SK-N-DZ (cell line): ENCODE results near the gene PTPN4.
"Not testable (repeated sequence)": the region's sequence is repeated elsewhere in the genome, so short reads cannot be mapped to it uniquely, and the experiment has no call there.

ENCODE experiments used
- DNase-seq: peaks from one replicate; pipeline ENCODE4 v3.0.0-alpha.2; 2015; ENCODE audit warnings: low spot score

PTPN4 gene

GRCh38 chr2:120014226-120014980 lies 254.7 kb downstream of the PTPN4 start:
- no peak for DNase-seq

- DNase-seq, result no peak
These were observed 257.1 kb downstream of the PTPN4 start for GRCh38 chr2:120016800-120017199.

- DNase-seq, result no peak
These were observed 257.5 kb downstream of the PTPN4 start for GRCh38 chr2:120017201-120017600.

GRCh38 chr2:120018549-120018948 lies 258.8 kb downstream of the PTPN4 start:
- no peak for DNase-seq

GRCh38 chr2:120020554-120020953 lies 260.8 kb downstream of the PTPN4 start:
- DNase-seq, result no peak

GRCh38 chr2:120022505-120022904 lies 262.8 kb downstream of the PTPN4 start:
- DNase-seq, result not testable (repeated sequence)

GRCh38 chr2:120026890-120027289 lies 267.2 kb downstream of the PTPN4 start:
- DNase-seq, result no peak

- no peak for DNase-seq
These were observed 269.1 kb downstream of the PTPN4 start for GRCh38 chr2:120028795-120029194.

GRCh38 chr2:120029672-120030640 lies 270.2 kb downstream of the PTPN4 start:
- DNase-seq, result no peak

- DNase-seq, result no peak
These were observed 272.6 kb downstream of the PTPN4 start for GRCh38 chr2:120032297-120032696.
